GM19463 (cell line): ENCODE results near the gene C11orf21.

Experiments used
- ATAC-seq: cut with Tn5 transposase; IDR thresholded peaks from one replicate; pipeline ENCODE4 v1.9.1; 2021; ENCODE audit warnings: mild to moderate bottlenecking, moderate library complexity; ENCODE audit not compliant: unreplicated experiment

The C11orf21 gene

GRCh38 chr11:2321311-2321683 is 19.6 kb upstream of the C11orf21 start:
- ATAC-seq: no peak

- ATAC-seq: no peak
Observed at GRCh38 chr11:2320568-2321310, 19.0 kb upstream of the C11orf21 start.

GRCh38 chr11:2319791-2320472 is 18.2 kb upstream of the C11orf21 start:
- no peak for ATAC-seq

GRCh38 chr11:2318707-2319106 is 17.0 kb upstream of the C11orf21 start:
- no peak for ATAC-seq

- no peak for ATAC-seq
Observed at GRCh38 chr11:2318123-2318522, 16.4 kb upstream of the C11orf21 start.

- no peak for ATAC-seq
Observed at GRCh38 chr11:2317354-2318050, 15.8 kb upstream of the C11orf21 start.

- ATAC-seq: no peak
Observed at GRCh38 chr11:2316963-2317244, 15.2 kb upstream of the C11orf21 start.

GRCh38 chr11:2316169-2316962 is 14.6 kb upstream of the C11orf21 start:
- ATAC-seq: no peak

- no peak for ATAC-seq
Observed at GRCh38 chr11:2315395-2316168, 13.9 kb upstream of the C11orf21 start.

GRCh38 chr11:2314525-2315394 is 13.0 kb upstream of the C11orf21 start:
- no peak for ATAC-seq

GRCh38 chr11:2314136-2314524 is 12.4 kb upstream of the C11orf21 start:
- no peak for ATAC-seq

GRCh38 chr11:2313051-2313951 is 11.6 kb upstream of the C11orf21 start:
- no peak for ATAC-seq

- no peak for ATAC-seq
Observed at GRCh38 chr11:2312232-2313042, 10.7 kb upstream of the C11orf21 start.

GRCh38 chr11:2311353-2312133 is 9.8 kb upstream of the C11orf21 start:
- no peak for ATAC-seq

- no peak for ATAC-seq
Observed at GRCh38 chr11:2310786-2311352, 9.2 kb upstream of the C11orf21 start.

GRCh38 chr11:2310073-2310785 is 8.5 kb upstream of the C11orf21 start:
- ATAC-seq: no peak
